ENCODE measurements around the gene GALNS.

The GALNS gene

DNA sequence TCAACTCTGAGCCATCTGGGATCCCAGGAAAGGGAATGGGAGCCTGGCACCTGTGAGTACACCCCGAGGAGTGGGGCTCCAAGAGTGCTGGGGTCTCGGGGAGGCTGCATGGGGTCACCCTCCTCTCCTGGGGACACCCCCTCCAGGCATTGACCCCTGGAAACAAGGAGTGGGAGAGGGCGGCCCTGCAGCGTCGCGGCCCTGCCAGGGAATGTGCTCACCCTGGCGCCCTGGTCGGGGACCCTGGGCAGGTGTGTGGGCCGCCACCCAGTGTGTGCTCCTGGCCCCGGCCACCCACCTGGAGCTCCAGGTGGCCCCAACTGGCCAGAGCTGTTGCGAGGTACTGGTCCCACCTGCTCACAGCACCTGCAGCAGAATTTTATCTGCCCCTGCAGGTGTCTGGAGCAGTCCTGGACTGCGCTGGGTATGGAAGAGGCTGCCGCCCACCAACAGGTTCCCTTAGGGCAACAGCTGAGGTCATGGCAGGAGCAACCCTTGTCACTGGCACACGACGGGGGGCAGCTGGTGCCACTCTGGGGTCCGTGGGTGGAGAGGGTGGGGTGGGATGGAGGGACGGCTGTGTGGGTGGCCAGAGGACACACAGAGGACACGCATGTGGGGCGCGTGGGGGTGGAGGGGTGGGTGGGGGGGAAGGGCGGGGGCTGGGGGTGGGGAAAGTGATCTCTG lies 15.1 kb upstream of the GALNS start:
- no peak for DNase-seq (ENCODE audit: low read depth, low spot score)
- H3K4me3 ChIP-seq (ENCODE audit: low read depth, low read length) = no peak overlapping the region
- TF ChIP-seq, protein P1, sequence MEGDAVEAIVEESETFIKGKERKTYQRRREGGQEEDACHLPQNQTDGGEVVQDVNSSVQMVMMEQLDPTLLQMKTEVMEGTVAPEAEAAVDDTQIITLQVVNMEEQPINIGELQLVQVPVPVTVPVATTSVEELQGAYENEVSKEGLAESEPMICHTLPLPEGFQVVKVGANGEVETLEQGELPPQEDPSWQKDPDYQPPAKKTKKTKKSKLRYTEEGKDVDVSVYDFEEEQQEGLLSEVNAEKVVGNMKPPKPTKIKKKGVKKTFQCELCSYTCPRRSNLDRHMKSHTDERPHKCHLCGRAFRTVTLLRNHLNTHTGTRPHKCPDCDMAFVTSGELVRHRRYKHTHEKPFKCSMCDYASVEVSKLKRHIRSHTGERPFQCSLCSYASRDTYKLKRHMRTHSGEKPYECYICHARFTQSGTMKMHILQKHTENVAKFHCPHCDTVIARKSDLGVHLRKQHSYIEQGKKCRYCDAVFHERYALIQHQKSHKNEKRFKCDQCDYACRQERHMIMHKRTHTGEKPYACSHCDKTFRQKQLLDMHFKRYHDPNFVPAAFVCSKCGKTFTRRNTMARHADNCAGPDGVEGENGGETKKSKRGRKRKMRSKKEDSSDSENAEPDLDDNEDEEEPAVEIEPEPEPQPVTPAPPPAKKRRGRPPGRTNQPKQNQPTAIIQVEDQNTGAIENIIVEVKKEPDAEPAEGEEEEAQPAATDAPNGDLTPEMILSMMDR (IDR thresholded peaks at IDR 0.05; ENCODE audit: insufficient read depth, low read length, missing control alignments) = no peak
- ChIA-PET POLR2A (no interaction called here), CTCF (interaction anchor here (1.7 kb wide), 1 partner anchor 14 kb away, joined by 9 read pairs; the partner anchor contains the start of genes GALNS and TRAPPC2L)

DNA sequence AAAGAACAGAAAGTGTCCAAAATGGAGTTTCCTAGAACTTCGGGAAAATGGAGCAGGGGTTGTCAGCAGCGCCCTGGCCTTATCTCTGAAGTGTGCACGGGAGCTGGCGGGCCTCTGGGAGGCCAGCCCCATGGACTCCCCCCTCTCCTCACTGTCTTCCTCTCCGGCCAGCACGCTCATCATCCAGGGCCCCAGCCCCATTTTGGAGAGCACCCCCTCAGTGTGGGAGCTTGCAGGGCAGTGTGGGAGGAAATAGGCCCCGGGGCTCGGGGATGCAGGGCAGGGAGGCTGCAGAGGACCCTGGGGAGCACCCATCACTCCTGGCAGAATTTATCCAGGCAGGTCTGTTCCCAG lies 14.6 kb upstream of the GALNS start:
- ChIA-PET CTCF (interaction anchor here (1.7 kb wide), 1 partner anchor 14 kb away, joined by 9 read pairs; the partner anchor contains the start of genes GALNS and TRAPPC2L), POLR2A (no interaction called here)
- no peak for DNase-seq (ENCODE audit: low read depth, low spot score)
- TF ChIP-seq, protein P1 (IDR thresholded peaks at IDR 0.05; ENCODE audit: insufficient read depth, low read length, missing control alignments) = no peak
- no peak overlapping the region for H3K4me3 ChIP-seq (ENCODE audit: low read depth, low read length)

DNA sequence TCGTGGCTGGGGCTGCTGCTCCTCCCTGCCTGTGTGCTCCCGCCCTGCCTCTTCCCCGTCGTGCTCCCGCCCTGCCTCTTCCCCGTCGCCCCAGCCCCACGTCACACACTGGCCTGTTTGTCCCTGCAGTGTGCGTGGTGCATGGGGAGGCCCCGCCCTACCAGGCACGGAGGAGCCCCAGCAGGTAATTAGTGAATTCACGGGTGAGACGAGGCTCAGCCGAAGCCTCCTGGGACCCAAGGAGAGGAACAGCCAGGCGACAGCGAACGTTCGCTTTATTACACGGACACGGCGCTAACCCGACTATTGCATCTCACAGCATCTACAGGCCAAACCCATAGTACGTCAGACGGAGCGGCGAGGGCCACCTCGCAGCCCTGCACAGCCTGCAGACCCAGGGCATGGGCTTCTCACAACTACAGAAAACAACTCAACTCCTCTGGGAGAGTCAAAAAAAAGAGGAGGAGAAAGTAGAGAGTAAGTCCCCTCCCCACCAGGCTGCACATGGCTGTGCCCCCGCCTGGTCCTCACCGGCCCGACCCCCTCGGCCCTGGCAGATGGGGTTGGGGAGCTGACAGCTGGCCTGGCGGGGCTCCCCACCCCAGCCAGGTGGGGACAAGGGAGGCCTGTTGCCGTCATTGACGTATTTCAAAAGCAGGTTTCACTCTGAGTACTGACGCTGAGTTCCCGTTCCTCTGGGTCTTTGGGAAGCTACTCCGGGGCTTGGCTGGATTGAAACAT lies 14.0 kb upstream of the GALNS start:
- ChIA-PET POLR2A (no interaction called here), CTCF (interaction anchor here (1.7 kb wide), 1 partner anchor 13 kb away, joined by 9 read pairs; the partner anchor contains the start of genes GALNS and TRAPPC2L)
- TF ChIP-seq, protein P1 (IDR thresholded peaks at IDR 0.05; ENCODE audit: insufficient read depth, low read length, missing control alignments) = no peak
- no peak overlapping the region for H3K4me3 ChIP-seq (ENCODE audit: low read depth, low read length)
- DNase-seq (ENCODE audit: low read depth, low spot score) = no peak

DNA sequence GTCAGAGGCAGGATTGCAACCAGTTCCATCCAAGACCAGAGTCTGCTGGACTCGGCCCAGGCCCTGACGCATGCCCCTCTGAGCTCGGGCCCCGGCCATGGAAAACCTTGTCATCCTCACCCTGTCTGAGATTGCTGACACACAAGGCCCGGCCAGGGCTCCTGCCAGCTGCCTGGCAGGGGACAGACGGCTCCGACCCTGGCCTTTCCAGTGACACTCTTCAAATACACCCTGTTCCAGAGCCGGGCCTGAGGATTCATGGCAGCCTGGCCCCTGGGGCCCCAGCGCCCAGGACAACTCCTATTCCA lies 12.9 kb upstream of the GALNS start:
- no peak for DNase-seq (ENCODE audit: low read depth, low spot score)
- TF ChIP-seq, protein P1 (IDR thresholded peaks at IDR 0.05; ENCODE audit: insufficient read depth, low read length, missing control alignments) = no peak
- H3K4me3 ChIP-seq (ENCODE audit: low read depth, low read length) = no peak overlapping the region
- ChIA-PET POLR2A (no interaction called here), CTCF (no interaction called here)

DNA sequence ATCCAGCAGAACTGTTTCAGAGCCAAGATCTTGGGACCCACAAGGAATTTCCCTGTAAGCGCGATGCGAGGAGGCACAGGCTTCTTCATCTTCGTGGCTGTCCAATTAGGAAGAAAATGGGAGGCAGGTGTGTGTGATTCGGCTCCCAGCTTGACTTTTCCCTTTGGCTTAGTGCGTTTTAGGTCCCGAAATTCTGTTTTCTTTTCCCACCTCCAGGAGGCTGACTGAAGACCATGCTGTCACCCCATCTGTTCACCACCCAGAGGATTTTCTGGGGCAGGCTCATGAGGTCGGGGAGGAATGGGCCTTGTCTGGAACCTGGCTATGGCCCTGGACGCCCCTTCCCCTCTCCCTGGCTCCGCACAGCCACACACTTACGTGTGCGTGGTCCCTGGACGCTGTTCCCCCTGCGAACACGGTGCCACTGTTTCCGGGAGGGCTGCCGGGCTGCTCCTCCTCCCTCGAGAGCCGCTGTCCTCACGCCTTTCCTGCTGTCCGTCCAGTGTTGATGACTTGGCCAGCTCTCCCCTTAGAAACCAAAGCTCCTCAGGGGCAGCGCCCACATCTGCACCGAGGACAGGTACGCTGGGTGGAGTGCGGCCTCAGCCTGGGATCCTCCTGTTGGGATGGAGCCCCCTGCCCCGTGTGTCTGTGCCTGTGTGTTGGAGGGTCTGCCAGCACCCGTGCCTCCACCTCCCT lies 12.4 kb upstream of the GALNS start:
- TF ChIP-seq, protein P1 (IDR thresholded peaks at IDR 0.05; ENCODE audit: insufficient read depth, low read length, missing control alignments) = no peak
- POLR2A ChIA-PET = no interaction called here
- no peak for DNase-seq (ENCODE audit: low read depth, low spot score)
- H3K4me3 ChIP-seq (ENCODE audit: low read depth, low read length) = no peak overlapping the region
- CTCF ChIA-PET = interaction anchor here (2.1 kb wide), 1 partner anchor 11 kb away, joined by 8 read pairs; no protein-coding TSS in a partner anchor
